H1 (cell line): ENCODE measurements around the gene MMS19.

Experiments
- ATF2 ChIP-seq: IDR thresholded peaks from 2 replicates; pipeline ENCODE4 v1.6.1; 2012; ENCODE audit warnings: low read length, inconsistent platforms
- HDAC6 ChIP-seq: IDR thresholded peaks from one replicate; pipeline ENCODE4 v1.7.1; 2012; ENCODE audit warnings: low read depth, mild to moderate bottlenecking, inconsistent platforms, low read length, moderate library complexity
- PHF8 ChIP-seq: fragments of 200-600 bp; sonication (generic); conservative IDR thresholded peaks from 2 replicates; pipeline ENCODE4 v1.7.1; 2012; ENCODE audit warnings: low read depth, mild to moderate bottlenecking, inconsistent platforms, low read length, moderate library complexity
- POLR2AphosphoS5 ChIP-seq: IDR thresholded peaks from 2 replicates; pipeline ENCODE4 v1.6.1; 2011; ENCODE audit warnings: low read depth, low read length
- RAD21 ChIP-seq, 2 experiments: IDR thresholded peaks in 1 of 2; conservative IDR thresholded peaks in 1 of 2; 2 replicates each; pipeline ENCODE4 v1.6.1; 2011; ENCODE audit warnings: low read depth in 2 of 2, low read length in 2 of 2, improper control_type of control experiment in 1 of 2, inconsistent platforms in 1 of 2, mild to moderate bottlenecking in 1 of 2, moderate library complexity in 1 of 2
- RXRA ChIP-seq: IDR thresholded peaks from 2 replicates; pipeline ENCODE4 v1.6.1; 2011; ENCODE audit warnings: low read depth, mild to moderate bottlenecking, low read length, moderate library complexity; ENCODE audit not compliant: insufficient read depth
- TBP ChIP-seq: IDR thresholded peaks from 2 replicates; pipeline ENCODE4 v1.6.1; 2011; ENCODE audit warnings: low read depth, low read length, improper control_type of control experiment
- YY1 ChIP-seq: IDR thresholded peaks from 2 replicates; pipeline ENCODE4 v1.6.1; 2011; ENCODE audit warnings: low read depth, mild to moderate bottlenecking, low read length
- TF ChIP-seq, protein P1 (sequence below), 3 experiments: IDR thresholded peaks; 1 replicate in 2 of 3; 2 replicates in 1 of 3; pipeline versions ENCODE4 v1.5.1 to v1.6.1; 2011; ENCODE audit warnings: low read length in 3 of 3, mild to moderate bottlenecking in 3 of 3, inconsistent platforms in 2 of 3, low read depth in 1 of 3, moderate library complexity in 1 of 3; ENCODE audit not compliant: insufficient read depth in 1 of 3; ENCODE audit errors: control extremely low read depth in 1 of 3

- TF ChIP-seq, protein P1, sequence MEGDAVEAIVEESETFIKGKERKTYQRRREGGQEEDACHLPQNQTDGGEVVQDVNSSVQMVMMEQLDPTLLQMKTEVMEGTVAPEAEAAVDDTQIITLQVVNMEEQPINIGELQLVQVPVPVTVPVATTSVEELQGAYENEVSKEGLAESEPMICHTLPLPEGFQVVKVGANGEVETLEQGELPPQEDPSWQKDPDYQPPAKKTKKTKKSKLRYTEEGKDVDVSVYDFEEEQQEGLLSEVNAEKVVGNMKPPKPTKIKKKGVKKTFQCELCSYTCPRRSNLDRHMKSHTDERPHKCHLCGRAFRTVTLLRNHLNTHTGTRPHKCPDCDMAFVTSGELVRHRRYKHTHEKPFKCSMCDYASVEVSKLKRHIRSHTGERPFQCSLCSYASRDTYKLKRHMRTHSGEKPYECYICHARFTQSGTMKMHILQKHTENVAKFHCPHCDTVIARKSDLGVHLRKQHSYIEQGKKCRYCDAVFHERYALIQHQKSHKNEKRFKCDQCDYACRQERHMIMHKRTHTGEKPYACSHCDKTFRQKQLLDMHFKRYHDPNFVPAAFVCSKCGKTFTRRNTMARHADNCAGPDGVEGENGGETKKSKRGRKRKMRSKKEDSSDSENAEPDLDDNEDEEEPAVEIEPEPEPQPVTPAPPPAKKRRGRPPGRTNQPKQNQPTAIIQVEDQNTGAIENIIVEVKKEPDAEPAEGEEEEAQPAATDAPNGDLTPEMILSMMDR (IDR thresholded peaks at IDR 0.05; ENCODE audit: control extremely low read depth in 1 of 3, insufficient read depth in 1 of 3, low read depth in 1 of 3, low read length in 3 of 3) = no peak
- TF ChIP-seq YY1 (no peak), ATF2 (no peak), RXRA (no peak), RAD21 (IDR thresholded peaks at IDR 0.05 in 1 of 2, conservative IDR thresholded peaks at IDR 0.05 in 1 of 2; ENCODE audit: low read depth in 2 of 2, low read length in 2 of 2) (no peak), POLR2AphosphoS5 (no peak), HDAC6 (no peak), PHF8 (no peak), TBP (no peak)
These were observed 52.9 kb downstream of the MMS19 start for GRCh38 chr10:97445357-97445721.
